MM.1S (cell line): ENCODE results near the gene PDE11A.

Experiments used
- DNase-seq: peaks from one replicate; pipeline ENCODE4 v3.0.0-alpha.2; 2015
- H2AFZ ChIP-seq: fragments of 300-600 bp; sonication (generic); 2 replicates; pipeline ENCODE4 v1.6.0; 2016; ENCODE audit warnings: antibody characterized with exemption, low read length
- H3F3A ChIP-seq: fragments of 300-600 bp; sonication (generic); 2 replicates; pipeline ENCODE4 v1.6.1; 2016; ENCODE audit warnings: mild to moderate bottlenecking, antibody characterized with exemption, low read length, moderate library complexity, mixed read lengths; ENCODE audit not compliant: insufficient read depth
- H3K27ac ChIP-seq: fragments of 300-600 bp; sonication (generic); 2 replicates; pipeline ENCODE4 v1.5.1; 2016; ENCODE audit warnings: mild to moderate bottlenecking, low read length
- H3K27me3 ChIP-seq: fragments of 300-600 bp; sonication (generic); replicated peaks from 2 replicates; pipeline ENCODE4 v1.6.0; 2016; ENCODE audit warnings: low read length; ENCODE audit not compliant: insufficient read depth
- H3K36me3 ChIP-seq: fragments of 300-600 bp; sonication (generic); replicated peaks from 2 replicates; pipeline ENCODE4 v1.6.1; 2016; ENCODE audit warnings: mild to moderate bottlenecking, low read length, mixed read lengths; ENCODE audit not compliant: insufficient read depth
- H3K4me1 ChIP-seq: fragments of 300-600 bp; sonication (generic); 2 replicates; pipeline ENCODE4 v1.6.1; 2016; ENCODE audit warnings: low read length, mixed read lengths
- H3K4me2 ChIP-seq: fragments of 300-600 bp; sonication (generic); 2 replicates; pipeline ENCODE4 v1.6.0; 2016; ENCODE audit warnings: low read depth, low read length
- H3K4me3 ChIP-seq: fragments of 300-600 bp; sonication (generic); 2 replicates; pipeline ENCODE4 v1.5.1; 2016; ENCODE audit warnings: low read length, mixed read lengths
- H3K79me2 ChIP-seq: fragments of 300-600 bp; sonication (generic); 2 replicates; pipeline ENCODE4 v1.6.1; 2016; ENCODE audit warnings: mixed run types, low read length, mixed read lengths
- H3K9ac ChIP-seq: fragments of 300-600 bp; sonication (generic); 2 replicates; pipeline ENCODE4 v1.6.1; 2016; ENCODE audit warnings: low read length, mixed read lengths
- H3K9me2 ChIP-seq: fragments of 300-600 bp; sonication (generic); replicated peaks from 2 replicates; pipeline ENCODE4 v1.6.1; 2016; ENCODE audit warnings: mild to moderate bottlenecking, low read length, mixed read lengths; ENCODE audit not compliant: insufficient read depth
- H3K9me3 ChIP-seq: fragments of 300-600 bp; sonication (generic); replicated peaks from 2 replicates; pipeline ENCODE4 v1.6.1; 2016; ENCODE audit warnings: mild to moderate bottlenecking, low read length, mixed read lengths; ENCODE audit not compliant: insufficient read depth
- H4K20me1 ChIP-seq: fragments of 300-600 bp; sonication (generic); 2 replicates; pipeline ENCODE4 v1.6.1; 2016; ENCODE audit warnings: mild to moderate bottlenecking, low read length, moderate library complexity, mixed read lengths; ENCODE audit not compliant: insufficient read depth
- CTCF ChIP-seq: fragments of 300-600 bp; sonication (generic); IDR thresholded peaks from 2 replicates; pipeline ENCODE4 v1.5.1; 2016; ENCODE audit warnings: antibody characterized with exemption, low read length, mixed read lengths
- EZH2 ChIP-seq: fragments of 300-600 bp; sonication (generic); optimal IDR thresholded peaks from 2 replicates; pipeline ENCODE3; 2017; ENCODE audit warnings: low read depth, mild to moderate bottlenecking, antibody characterized with exemption, low read length, mixed read lengths
- EZH2phosphoT487 ChIP-seq: fragments of 300-600 bp; sonication (generic); IDR thresholded peaks from 2 replicates; pipeline ENCODE4 v1.6.1; 2018; ENCODE audit warnings: antibody characterized with exemption, low read length

PDE11A gene

GRCh38 chr2:177908182-177908581 is 164.4 kb downstream of the PDE11A start:
- Histone ChIP-seq H3K9me3 (no peaks in the 10 kb centered on the region), H3K9me2 (no peaks in the 10 kb centered on the region), H3K4me3 (no peak overlapping the region), H3K4me2 (no peak overlapping the region; the same call in 1 of the 2 replicates), H4K20me1 (no peaks in the 10 kb centered on the region), H3K79me2 (no peaks in the 10 kb centered on the region), H2AFZ (no peak overlapping the region), H3K36me3 (no peaks in the 10 kb centered on the region), H3K4me1 (peaks cover 10% of the 10 kb centered on the region; the same call in 1 of the 2 replicates), H3F3A (no peaks in the 10 kb centered on the region), H3K9ac (no peak overlapping the region), H3K27ac (no peak overlapping the region), H3K27me3 (no peaks in the 10 kb centered on the region)
- peak; percentile 42 for DNase-seq
- no peak for TF ChIP-seq CTCF
- no peak for TF ChIP-seq EZH2
- TF ChIP-seq EZH2phosphoT487, result no peak

- peak; percentile 77 for DNase-seq
- no peaks in the 10 kb centered on the region for H3K27me3 ChIP-seq
- no peaks in the 10 kb centered on the region for H3K9me3 ChIP-seq
- TF ChIP-seq CTCF (peak; percentile 96), EZH2phosphoT487 (no peak), EZH2 (no peak)
- H3K36me3 ChIP-seq, result no peaks in the 10 kb centered on the region
- H3K4me1 ChIP-seq, result peaks cover 10% of the 10 kb centered on the region; the same call in 1 of the 2 replicates
- H3K4me3 ChIP-seq, result no peak overlapping the region; the same call in 1 of the 2 replicates
- no peaks in the 10 kb centered on the region for H3K79me2 ChIP-seq
- H3K27ac ChIP-seq, result no peak overlapping the region
- H3K9me2 ChIP-seq, result no peaks in the 10 kb centered on the region
- peak overlapping the region; percentile 27 for H3K4me2 ChIP-seq
- H3K9ac ChIP-seq, result no peak overlapping the region
- peak overlapping the region; percentile 35 for H2AFZ ChIP-seq
- H3F3A ChIP-seq, result no peaks in the 10 kb centered on the region
- H4K20me1 ChIP-seq, result no peaks in the 10 kb centered on the region
These were observed 166.4 kb downstream of the PDE11A start for GRCh38 chr2:177906041-177906718.

GRCh38 chr2:177905640-177906039 is 166.9 kb downstream of the PDE11A start:
- H3K79me2 ChIP-seq, result no peaks in the 10 kb centered on the region
- H3K4me3 ChIP-seq, result no peak overlapping the region; the same call in 1 of the 2 replicates
- DNase-seq, result no peak
- no peaks in the 10 kb centered on the region for H3K9me3 ChIP-seq
- no peaks in the 10 kb centered on the region for H3K9me2 ChIP-seq
- H3K9ac ChIP-seq, result no peak overlapping the region
- H3K27ac ChIP-seq, result no peak overlapping the region
- H3K27me3 ChIP-seq, result no peaks in the 10 kb centered on the region
- peak overlapping the region; percentile 27 for H3K4me2 ChIP-seq
- H2AFZ ChIP-seq, result peak overlapping the region; percentile 35
- no peaks in the 10 kb centered on the region for H3K36me3 ChIP-seq
- TF ChIP-seq CTCF (no peak), EZH2phosphoT487 (no peak), EZH2 (no peak)
- no peaks in the 10 kb centered on the region for H4K20me1 ChIP-seq
- H3F3A ChIP-seq, result no peaks in the 10 kb centered on the region
- H3K4me1 ChIP-seq, result peaks cover 10% of the 10 kb centered on the region; the same call in 1 of the 2 replicates
